SK-N-SH (cell line): ENCODE measurements around the gene SHC3. TPM values are rescaled to one million over a fixed set of nuclear protein-coding genes. Genes with fewer than 3 reads are reported as not detected.

ENCODE experiments used
- CTCF ChIA-PET: fragments of 300-600, 350-600 bp; formaldehyde crosslinking; extraction: SDS; loops from one replicate; lab custom pipeline; 2021; lab: Yijun Ruan, JAX
- POLR2A ChIA-PET: fragments of 350-600 bp; sonication (Branson Sonifier 250); formaldehyde crosslinking; extraction: SDS; loops from one replicate; lab custom pipeline; 2020; ENCODE audit warnings: antibody characterized with exemption, inconsistent platforms; lab: Yijun Ruan, JAX
- DNase-seq: peaks from one replicate; pipeline ENCODE4 v3.0.0; 2012
- H2AFZ ChIP-seq: fragments of 200-600 bp; sonication (generic); 2 replicates; pipeline ENCODE4 v1.8.1; 2016; ENCODE audit warnings: antibody characterized with exemption, mild to moderate bottlenecking, low read depth
- H3F3A ChIP-seq: fragments of 200-600 bp; sonication (generic); replicated peaks from 2 replicates; pipeline ENCODE3; 2016; ENCODE audit warnings: antibody characterized with exemption, mild to moderate bottlenecking; ENCODE audit not compliant: insufficient read depth
- H3K27ac ChIP-seq, 2 experiments: fragments of 200-500 bp in 1 of 2; fragments of 200-600 bp in 1 of 2; sonication (Bioruptor generic) in 1 of 2; sonication (generic), shearing (Covaris generic) in 1 of 2; 2 replicates each; pipeline versions ENCODE4 v1.5.1 to v1.6.1; 2014 to 2016; ENCODE audit warnings: low read depth in 2 of 2, inconsistent platforms in 1 of 2, low read length in 1 of 2, mild to moderate bottlenecking in 1 of 2, mixed read lengths in 1 of 2
- H3K27me3 ChIP-seq: fragments of 200-600 bp; sonication (generic), shearing (Covaris generic); 2 replicates; pipeline ENCODE4 v1.6.1; 2016; ENCODE audit warnings: mixed run types; ENCODE audit not compliant: insufficient read depth
- H3K36me3 ChIP-seq, 2 experiments: fragments of 200-500 bp in 1 of 2; fragments of 200-600 bp in 1 of 2; sonication (Bioruptor generic) in 1 of 2; sonication (generic) in 1 of 2; replicated peaks in 1 of 2; 2 replicates each; pipeline versions ENCODE3 to v1.5.1; 2014 to 2016; ENCODE audit warnings: low read length in 1 of 2, mild to moderate bottlenecking in 1 of 2; ENCODE audit not compliant: insufficient read depth in 2 of 2, control insufficient read depth in 1 of 2
- H3K4me1 ChIP-seq, 2 experiments: fragments of 200-500 bp in 1 of 2; fragments of 200-600 bp in 1 of 2; sonication (Bioruptor generic) in 1 of 2; sonication (generic), shearing (Covaris generic) in 1 of 2; 2 replicates each; pipeline versions ENCODE4 v1.5.1 to v1.6.1; 2014 to 2016; ENCODE audit warnings: low read depth in 1 of 2, low read length in 1 of 2, mixed run types in 1 of 2; ENCODE audit not compliant: insufficient read depth in 2 of 2, control insufficient read depth in 1 of 2
- H3K4me2 ChIP-seq: fragments of 200-600 bp; sonication (generic), shearing (Covaris generic); 2 replicates; pipeline ENCODE4 v1.6.1; 2017; ENCODE audit warnings: mixed run types
- H3K4me3 ChIP-seq, 2 experiments: fragments of 200-500 bp in 1 of 2; fragments of 200-600 bp in 1 of 2; sonication (Bioruptor generic) in 1 of 2; sonication (generic), shearing (Covaris generic) in 1 of 2; 2 replicates each; pipeline versions ENCODE4 v1.5.1 to v1.8.1; 2014 to 2016; ENCODE audit warnings: low read depth in 2 of 2, inconsistent platforms in 1 of 2, low read length in 1 of 2, mild to moderate bottlenecking in 1 of 2, mixed read lengths in 1 of 2, moderate library complexity in 1 of 2
- H3K79me2 ChIP-seq: fragments of 200-600 bp; sonication (generic); 2 replicates; pipeline ENCODE4 v1.8.1; 2017; ENCODE audit warnings: mild to moderate bottlenecking; ENCODE audit not compliant: insufficient read depth
- H3K9ac ChIP-seq: fragments of 200-600 bp; sonication (generic); 2 replicates; pipeline ENCODE4 v1.6.1; 2017; ENCODE audit warnings: mixed run types
- H3K9me2 ChIP-seq: fragments of 200-600 bp; sonication (generic); 2 replicates; pipeline ENCODE4 v1.6.1; 2017; ENCODE audit warnings: mixed run types
- H3K9me3 ChIP-seq: fragments of 200-600 bp; sonication (generic); 2 replicates; pipeline ENCODE4 v1.6.1; 2017; ENCODE audit warnings: mixed run types, mild to moderate bottlenecking, moderate library complexity
- H4K20me1 ChIP-seq: fragments of 200-600 bp; sonication (generic); 2 replicates; pipeline ENCODE4 v1.6.1; 2017; ENCODE audit warnings: mild to moderate bottlenecking, mixed run types; ENCODE audit not compliant: insufficient read depth
- CHD2 ChIP-seq: fragments of 150-350 bp; IDR thresholded peaks from 2 replicates; pipeline ENCODE4 v1.6.1; 2018; ENCODE audit warnings: low read length; ENCODE audit not compliant: partially characterized antibody
- CTCF ChIP-seq: fragments of 200-600 bp; sonication (generic); IDR thresholded peaks from 2 replicates; pipeline ENCODE4 v1.6.1; 2017; ENCODE audit warnings: antibody characterized with exemption, mild to moderate bottlenecking, moderate library complexity
- ELF1 ChIP-seq: IDR thresholded peaks from 2 replicates; pipeline ENCODE4 v1.4.0; 2012
- EP300 ChIP-seq, 2 experiments: IDR thresholded peaks; 2 replicates each; pipeline versions ENCODE4 v1.4.0 to v1.6.1; 2012; ENCODE audit warnings: borderline replicate concordance in 1 of 2, low read depth in 1 of 2, low read length in 1 of 2
- EZH2phosphoT487 ChIP-seq: fragments of 200-600 bp; sonication (generic); IDR thresholded peaks from 2 replicates; pipeline ENCODE4 v1.6.1; 2017; ENCODE audit warnings: low read depth, mixed run types, mild to moderate bottlenecking, antibody characterized with exemption, moderate library complexity, borderline replicate concordance
- FOSL2 ChIP-seq: IDR thresholded peaks from 2 replicates; pipeline ENCODE4 v1.4.0; 2012; ENCODE audit warnings: low read depth, mild to moderate bottlenecking, moderate library complexity, borderline replicate concordance
- FOXJ3 ChIP-seq: sonication (generic); formaldehyde crosslinking; IDR thresholded peaks from 2 replicates; pipeline ENCODE4 v1.5.1; 2020; ENCODE audit warnings: mild to moderate bottlenecking, missing genetic modification reagents
- GATA2 ChIP-seq: sonication (generic); formaldehyde crosslinking; IDR thresholded peaks from 2 replicates; pipeline ENCODE4 v1.5.0; 2020; ENCODE audit warnings: mild to moderate bottlenecking, missing genetic modification reagents
- IRF3 ChIP-seq: fragments of 150-350 bp; IDR thresholded peaks from 2 replicates; pipeline ENCODE4 v1.6.1; 2016; ENCODE audit warnings: mild to moderate bottlenecking, low read depth, low read length
- JUND ChIP-seq: IDR thresholded peaks from 2 replicates; pipeline ENCODE4 v1.4.0; 2012
- MAX ChIP-seq: IDR thresholded peaks from 2 replicates; pipeline ENCODE4 v1.4.0; 2012; ENCODE audit warnings: low read depth
- MEF2A ChIP-seq: IDR thresholded peaks from 2 replicates; pipeline ENCODE4 v1.4.0; 2012; ENCODE audit warnings: low read depth, borderline replicate concordance
- MXI1 ChIP-seq: IDR thresholded peaks from 2 replicates; pipeline ENCODE4 v1.6.1; 2012; ENCODE audit warnings: mild to moderate bottlenecking, low read depth, low read length, improper control_type of control experiment
- PBX3 ChIP-seq: IDR thresholded peaks from 2 replicates; pipeline ENCODE4; 2012
- REST ChIP-seq: IDR thresholded peaks from 2 replicates; pipeline ENCODE4 v1.6.1; 2012; ENCODE audit warnings: mild to moderate bottlenecking, low read depth, low read length, moderate library complexity
- SIN3A ChIP-seq: IDR thresholded peaks from 2 replicates; pipeline ENCODE4 v1.6.1; 2012; ENCODE audit warnings: low read depth, mild to moderate bottlenecking, low read length, moderate library complexity, borderline replicate concordance
- YY1 ChIP-seq: IDR thresholded peaks from 2 replicates; pipeline ENCODE4 v1.4.0; 2012; ENCODE audit warnings: low read depth, mild to moderate bottlenecking
- ZBTB33 ChIP-seq: IDR thresholded peaks from 2 replicates; pipeline ENCODE4 v1.4.0; 2012; ENCODE audit warnings: low read depth, borderline replicate concordance
- WGBS: methylation state at CpG from one replicate; pipeline ENCODE4 v1.1.6; 2017; ENCODE audit warnings: low lambda C conversion rate; 5-methylcytosine and 5-hydroxymethylcytosine counted together
- polyA plus RNA-seq, 3 experiments: library from polyadenylated mRNA; depleted of rRNA; stranded (reverse); fragments of >200 nt; gene quantifications; 2 replicates each; pipeline ENCODE4 v1.2.3, GENCODE V29; 2012

The SHC3 gene
- polyA plus RNA-seq, 1 of the 3 experiments (the other 2 are of a cell fraction), result 3.2 TPM

GRCh38 chr9:88993327-88993726 is 185.3 kb downstream of the SHC3 start:
- no peaks in the 10 kb centered on the region for H3K9me3 ChIP-seq
- no peaks in the 10 kb centered on the region for H3F3A ChIP-seq
- peaks cover 0 to 2% of the 10 kb centered on the region in 2 experiments for H3K36me3 ChIP-seq
- H3K27ac ChIP-seq, result no peak overlapping the region; a peak in 1 of 4 replicates
- H3K79me2 ChIP-seq, result peaks cover 16% of the 10 kb centered on the region
- H3K27me3 ChIP-seq, result no peaks in the 10 kb centered on the region
- H2AFZ ChIP-seq, result no peak overlapping the region
- WGBS, result 91% methylated on average over 2 of the region's 2 CpGs
- CTCF ChIA-PET, result interaction anchor here (1.4 kb wide), 1 partner anchor 273 kb away, joined by 3 read pairs; no protein-coding TSS in a partner anchor
- no peaks in the 10 kb centered on the region for H3K9me2 ChIP-seq
- POLR2A ChIA-PET, result no interaction called here
- peaks cover 30 to 57% of the 10 kb centered on the region in 2 experiments for H3K4me1 ChIP-seq
- no peak for DNase-seq
- peak overlapping the region in 1 of 2 experiments; percentile 70; a peak in 1 of 4 replicates for H3K4me3 ChIP-seq
- H4K20me1 ChIP-seq, result no peaks in the 10 kb centered on the region
- TF ChIP-seq ZBTB33, result no peak
- TF ChIP-seq REST, result no peak
- no peak for TF ChIP-seq EP300 (IDR thresholded peaks at IDR 0.05; ENCODE audit: borderline replicate concordance in 1 of 2, low read depth in 1 of 2, low read length in 1 of 2)
- TF ChIP-seq GATA2, result no peak
- no peak for TF ChIP-seq PBX3
- no peak for TF ChIP-seq FOXJ3 (CRISPR knock-in tag)
- TF ChIP-seq MAX, result no peak
- no peak for TF ChIP-seq FOSL2
- no peak for TF ChIP-seq SIN3A
- no peak for TF ChIP-seq MEF2A
- TF ChIP-seq IRF3, result no peak
- TF ChIP-seq CTCF, result no peak
- TF ChIP-seq EZH2phosphoT487, result no peak
- no peak for TF ChIP-seq ELF1
- no peak for TF ChIP-seq YY1
- no peak for TF ChIP-seq CHD2
- TF ChIP-seq JUND, result no peak
- no peak for TF ChIP-seq MXI1
- no peak overlapping the region for H3K9ac ChIP-seq
- peak overlapping the region; percentile 71 for H3K4me2 ChIP-seq
